ENCODE data around the gene NUDT16L1. TPM values are rescaled to one million over a fixed set of nuclear protein-coding genes. Genes with fewer than 3 reads are reported as not detected.

The NUDT16L1 gene
- total and polyA plus RNA-seq, 2 of the 4 experiments (the other 2 are of a cell fraction), result 22.9 to 44.3 TPM

GRCh38 chr16:4713663-4714501, 20.5 kb downstream of the NUDT16L1 start:
- H3K4ac ChIP-seq (ENCODE audit: low read depth, low read length), result no peak overlapping the region
- BruUV-seq (replicated peaks), result no TSS peak
- intact Hi-C loops (cut with micrococcal nuclease) (no loop called here), dilution Hi-C loops (cut with HindIII; ENCODE audit: low sequenced_read_pairs, unreplicated experiment) (no loop called here), in situ Hi-C loops (cut with MboI; ENCODE audit: low sequenced_read_pairs) (no loop called here)
- H4K5ac ChIP-seq (ENCODE audit: low read depth, low read length), result no peak overlapping the region
- H2BK5ac ChIP-seq (ENCODE audit: low read depth, low read length, poor library complexity, severe bottlenecking), result no peak overlapping the region
- no peak overlapping the region for H3K23ac ChIP-seq (ENCODE audit: low read depth, low read length)
- no peak overlapping the region for H3K56ac ChIP-seq (ENCODE audit: extremely low read depth, insufficient read depth, low read length)
- H2AK5ac ChIP-seq (ENCODE audit: low read depth, low read length), result no peak overlapping the region
- H2BK20ac ChIP-seq (ENCODE audit: low read depth, low read length), result no peak overlapping the region
- no peaks in the 10 kb centered on the region for H3K27me3 ChIP-seq (ENCODE audit: control insufficient read depth, insufficient read depth, low read length)
- ChIA-PET CTCF (no interaction called here), POLR2A (ENCODE audit: unreplicated experiment) (no interaction called here)
- H2AFZ ChIP-seq (replicated peaks; ENCODE audit: low read length, poor library complexity), result no peak overlapping the region
- no peak overlapping the region for H3K18ac ChIP-seq (ENCODE audit: low read depth, low read length)
- 94% methylated on average over 15 of the region's 18 CpGs; no CpG with 5 or more reads in 1 of the 2 experiments for WGBS, 2 experiments (ENCODE audit: extremely low coverage in 2 of 2, insufficient read length in 1 of 2)
- no peak for DNase-seq
- H3K9me1 ChIP-seq (ENCODE audit: insufficient read depth, low read length), result peaks cover 3% of the 10 kb centered on the region; the same call in 1 of the 2 replicates
- no peak for ATAC-seq (ENCODE audit: low read depth)
- H3K9ac ChIP-seq (ENCODE audit: low read depth, low read length), result no peak overlapping the region
- peaks cover 3 to 24% of the 10 kb centered on the region in 2 experiments; a peak in 3 of 4 replicates for H3K79me1 ChIP-seq (ENCODE audit: low read depth in 1 of 2, low read length in 2 of 2)
- no peaks in the 10 kb centered on the region for H3K9me3 ChIP-seq (ENCODE audit: control insufficient read depth, insufficient read depth, low read length)
- H2BK15ac ChIP-seq (ENCODE audit: low read depth, low read length), result no peak overlapping the region
- no peak overlapping the region for H4K91ac ChIP-seq (ENCODE audit: insufficient read depth, low read depth, low read length)
- H3K4me2 ChIP-seq (ENCODE audit: low read depth, low read length), result no peak overlapping the region
- H4K8ac ChIP-seq (ENCODE audit: low read depth in 2 of 2, low read length in 2 of 2), result no peak overlapping the region
- no peak overlapping the region for H3K4me3 ChIP-seq (ENCODE audit: insufficient read depth, low read depth, low read length)
- H4K20me1 ChIP-seq (ENCODE audit: insufficient read depth, low read length), result peaks cover 10% of the 10 kb centered on the region; the same call in 1 of the 2 replicates
- H2AK9ac ChIP-seq (replicated peaks; ENCODE audit: low read depth, low read length, poor library complexity), result no peak overlapping the region
- H3K27ac ChIP-seq (ENCODE audit: insufficient read depth, low read length), result no peak overlapping the region
- H2BK120ac ChIP-seq (ENCODE audit: low read depth, low read length), result no peak overlapping the region
- H3K36me3 ChIP-seq (ENCODE audit: control insufficient read depth, insufficient read depth, low read length), result peaks cover 29% of the 10 kb centered on the region
- H3K14ac ChIP-seq (replicated peaks; ENCODE audit: low read depth, low read length), result no peak overlapping the region
- H3K4me1 ChIP-seq (ENCODE audit: control insufficient read depth, insufficient read depth, low read length), result no peaks in the 10 kb centered on the region
- TF ChIP-seq ELK1 (IDR thresholded peaks at IDR 0.05; ENCODE audit: borderline replicate concordance, low read depth, low read length) (no peak), MXI1 (IDR thresholded peaks at IDR 0.05; ENCODE audit: borderline replicate concordance, low read depth, low read length) (no peak)
